DMS79 treated with DMSO at 0.1 percent for 48 hours (cell line): ENCODE data around the gene PRXL2A.
"Not testable (repeated sequence)": the region's sequence is repeated elsewhere in the genome, so short reads cannot be mapped to it uniquely, and the experiment has no call there.

Experiments
- DNase-seq: peaks from one replicate; lab custom pipeline; 2025; lab: John Stamatoyannopoulos, UW

Gene PRXL2A

DNA sequence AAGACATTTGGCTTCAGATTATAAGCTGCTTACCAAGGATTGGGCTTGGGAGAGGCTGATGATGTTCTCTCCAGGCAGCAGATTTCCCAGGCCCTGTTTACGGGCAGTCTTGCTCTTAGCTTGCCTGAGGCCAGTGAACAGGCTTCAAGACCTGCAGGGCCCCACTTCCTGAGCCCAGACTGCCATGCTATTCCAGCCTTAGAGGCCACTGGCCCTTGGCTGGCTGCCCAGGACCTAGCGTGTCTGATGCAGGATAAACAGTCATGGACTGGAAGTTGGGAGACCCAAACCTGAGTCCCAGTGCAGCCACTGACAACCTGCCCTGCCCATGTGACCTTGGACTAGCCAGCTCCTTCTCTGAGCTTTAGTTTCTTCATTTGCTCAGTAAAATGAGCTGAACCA lies 2.9 kb downstream of the PRXL2A start:
- DNase-seq = no peak

DNA sequence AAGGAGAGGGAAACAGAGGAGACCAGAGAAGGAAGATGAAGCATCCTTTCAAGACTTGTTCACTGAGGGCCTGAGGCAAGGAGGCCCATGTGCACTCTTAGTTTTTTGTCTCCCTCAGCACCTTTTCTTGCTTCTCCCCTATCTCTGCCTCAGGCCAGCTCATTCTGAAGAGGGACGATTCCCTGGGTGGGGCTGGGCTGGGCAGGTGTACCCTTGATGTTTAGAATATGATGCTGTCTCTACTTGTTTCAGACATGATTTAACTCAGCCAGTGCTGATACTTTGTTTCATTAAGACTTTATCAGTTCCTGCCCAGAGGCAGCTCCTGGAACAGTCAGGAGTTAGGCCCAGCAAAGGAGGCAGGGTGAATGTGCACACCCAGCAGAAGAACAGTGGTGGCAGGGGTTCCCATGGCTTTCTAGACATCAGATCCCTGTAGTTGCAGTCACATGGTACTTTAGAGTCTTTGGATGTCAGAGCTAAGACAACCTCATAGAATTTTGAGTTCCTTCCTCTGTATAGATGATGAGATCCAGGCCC lies 3.4 kb downstream of the PRXL2A start:
- DNase-seq = no peak

DNA sequence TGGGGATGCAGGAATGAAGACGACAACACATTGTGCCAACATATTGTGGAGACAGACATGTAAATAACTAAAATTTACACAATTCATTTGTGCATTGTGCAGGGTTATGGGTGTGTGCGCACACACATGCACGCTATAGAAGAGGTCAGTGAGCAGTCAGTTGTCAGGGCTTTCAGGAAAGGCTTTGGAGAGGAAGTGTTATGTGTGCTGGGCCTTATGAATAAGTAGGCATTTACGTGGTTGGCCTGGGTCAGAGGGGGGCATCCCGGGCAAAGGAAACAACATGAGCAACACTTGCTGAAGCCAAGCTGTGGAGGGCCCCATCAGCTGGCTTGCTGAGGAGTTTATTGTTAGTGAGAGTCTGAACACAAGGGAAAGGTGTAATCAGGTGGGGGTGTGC lies 4.1 kb downstream of the PRXL2A start:
- DNase-seq = no peak

DNA sequence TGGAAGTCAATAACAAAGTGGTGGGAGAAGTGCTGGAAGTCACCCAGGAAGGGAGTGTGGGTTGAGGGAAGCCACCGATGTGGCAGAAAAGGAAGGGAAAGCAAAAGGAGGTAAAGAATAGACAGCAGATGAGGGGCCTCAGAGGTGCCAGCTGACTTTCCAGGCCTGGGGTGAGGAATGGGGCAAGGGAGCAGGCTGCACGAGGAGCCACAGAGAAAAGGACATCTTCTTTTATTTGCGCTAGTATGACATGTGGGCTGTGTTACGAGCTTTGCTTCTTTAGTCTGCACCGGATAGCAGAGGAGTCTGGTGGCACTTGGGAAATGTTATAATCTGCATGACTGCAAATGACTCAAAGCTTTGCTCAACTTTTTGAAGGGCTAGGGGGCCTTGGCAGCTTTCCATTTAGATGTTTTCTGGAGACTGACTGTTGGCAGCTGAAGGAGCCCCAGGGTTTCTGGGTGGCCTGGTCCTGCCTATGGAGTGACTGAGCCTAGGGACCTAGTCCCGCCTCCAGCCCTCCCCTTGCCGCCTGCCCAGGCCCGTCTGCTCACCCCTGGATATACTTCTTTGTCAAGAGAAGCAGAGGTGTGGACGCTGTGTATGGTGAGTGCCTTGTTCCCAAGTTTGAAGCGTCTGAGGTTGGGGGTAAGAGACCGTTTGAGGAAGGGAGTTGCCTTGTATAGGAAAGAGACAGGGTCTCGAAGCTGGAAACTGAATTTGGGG lies 5.1 kb downstream of the PRXL2A start:
- DNase-seq = peak; percentile 60

DNA sequence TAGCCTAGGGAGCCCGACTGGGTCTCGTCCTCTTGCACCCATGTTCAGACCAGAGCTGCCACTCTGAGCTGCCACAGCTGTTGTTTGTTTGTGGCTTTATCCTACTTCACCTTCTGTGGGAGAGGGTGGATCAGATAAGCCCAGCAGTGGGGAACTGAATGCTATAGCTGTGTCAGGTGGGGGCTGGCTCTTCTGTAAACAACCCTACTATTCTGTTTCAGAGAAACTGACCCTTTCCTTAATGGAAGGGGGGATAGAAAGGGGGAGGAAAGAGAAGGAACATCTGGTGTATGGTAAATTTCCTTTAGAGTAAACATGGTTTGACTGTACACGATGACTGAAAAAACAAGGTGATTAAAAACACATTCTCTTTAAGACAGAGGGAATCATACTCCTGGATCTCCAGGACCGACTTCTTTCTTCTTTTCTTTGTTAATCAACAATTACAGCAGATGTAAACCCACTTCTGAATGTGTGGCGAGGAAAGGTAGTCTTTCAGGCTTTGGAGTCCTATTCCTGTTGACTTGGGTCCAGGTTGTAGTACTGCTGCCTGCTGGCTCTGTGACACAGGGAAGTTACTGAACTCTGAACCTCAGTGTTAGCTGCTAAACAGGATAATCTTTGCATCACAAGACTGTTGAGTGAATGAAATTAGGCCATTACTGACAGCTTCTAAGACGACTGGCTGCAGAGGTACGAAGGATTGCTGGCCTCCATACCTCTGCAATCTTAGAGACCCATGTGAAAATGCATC lies 6.0 kb downstream of the PRXL2A start:
- no peak for DNase-seq

DNA sequence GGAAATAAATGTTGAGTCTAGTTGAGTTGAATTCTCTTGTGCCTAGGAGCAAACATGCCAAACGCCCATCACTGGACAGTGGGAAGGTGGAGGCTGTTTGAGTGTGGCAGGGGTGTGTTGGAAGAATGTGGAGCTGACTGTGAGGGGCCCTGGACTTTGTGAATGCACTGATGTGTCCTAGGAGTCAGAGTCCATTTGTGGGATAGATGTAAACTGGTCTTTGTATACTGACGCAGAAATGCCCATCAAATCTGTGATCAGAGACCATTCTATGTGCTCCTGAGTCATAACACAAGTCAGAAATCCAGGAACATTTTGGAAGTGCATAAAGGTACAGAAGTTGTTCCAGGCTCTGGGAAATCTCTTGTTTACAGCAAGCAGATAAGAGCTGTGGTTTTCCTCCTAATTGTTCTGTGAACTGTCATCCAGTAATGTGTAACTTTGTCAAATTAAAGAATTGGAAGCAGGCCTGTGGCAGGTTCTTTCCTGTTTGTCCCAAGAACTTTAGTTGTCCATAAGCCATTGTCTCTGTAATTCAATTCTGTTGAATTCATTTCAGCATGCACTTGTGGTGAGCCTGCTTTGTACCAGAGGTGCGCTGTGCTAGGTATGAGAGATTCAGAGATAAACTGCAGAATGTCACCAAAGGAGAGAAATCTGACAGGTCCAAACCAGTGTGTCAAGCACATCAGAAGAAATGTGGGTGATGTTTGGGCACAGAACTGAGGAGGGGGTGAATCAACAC lies 7.6 kb downstream of the PRXL2A start:
- DNase-seq = no peak

DNA sequence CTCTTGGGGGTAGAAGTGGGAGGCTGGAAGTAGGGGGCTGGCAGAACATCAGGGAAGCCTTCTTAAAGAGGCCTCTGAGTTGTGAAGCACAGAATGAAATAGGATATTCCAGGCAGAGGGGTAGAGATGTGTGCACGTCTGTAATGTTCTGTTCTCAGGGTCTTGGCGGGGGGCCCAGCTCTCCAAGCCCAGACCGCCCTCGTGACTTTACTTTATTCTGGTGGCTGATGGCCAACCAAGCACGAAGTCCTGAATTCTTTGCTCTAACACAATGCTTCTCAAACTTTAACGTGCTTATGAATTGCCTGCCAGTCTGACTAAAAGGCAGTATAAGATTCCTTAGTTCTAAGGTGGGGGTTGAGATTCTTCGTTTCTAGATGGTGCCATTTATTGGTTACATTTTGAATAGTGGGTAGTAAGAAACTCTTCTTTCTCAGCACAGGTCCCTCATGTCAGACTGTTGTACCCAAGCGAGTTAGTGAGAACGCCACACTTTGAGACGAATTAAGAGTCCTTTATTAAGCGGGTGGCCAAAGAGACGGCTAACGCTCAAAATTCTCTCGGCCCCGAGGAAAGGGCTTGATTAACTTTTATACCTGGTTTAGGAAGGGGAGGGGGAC lies 8.2 kb downstream of the PRXL2A start:
- DNase-seq = peak; percentile 14

DNA sequence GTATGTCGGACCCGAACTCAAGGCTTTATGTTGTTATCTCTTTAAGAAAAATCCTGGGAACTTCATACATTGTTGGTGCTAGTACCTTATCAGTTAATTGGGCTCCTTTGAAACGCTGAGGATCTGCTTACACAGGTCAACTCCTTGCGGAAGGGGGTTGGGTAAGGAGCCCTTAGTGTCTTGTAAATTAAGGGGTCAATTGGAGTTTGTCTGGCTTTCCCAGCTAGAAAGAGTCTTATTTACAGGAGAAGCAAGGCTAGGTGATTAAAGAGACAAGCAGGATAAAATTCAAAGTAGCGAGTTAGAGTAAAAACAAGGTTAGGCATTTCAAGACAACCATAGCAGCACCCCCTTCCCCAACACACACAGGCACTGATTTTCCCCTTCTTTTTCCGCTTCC lies 8.9 kb downstream of the PRXL2A start:
- DNase-seq = not testable (repeated sequence)

DNA sequence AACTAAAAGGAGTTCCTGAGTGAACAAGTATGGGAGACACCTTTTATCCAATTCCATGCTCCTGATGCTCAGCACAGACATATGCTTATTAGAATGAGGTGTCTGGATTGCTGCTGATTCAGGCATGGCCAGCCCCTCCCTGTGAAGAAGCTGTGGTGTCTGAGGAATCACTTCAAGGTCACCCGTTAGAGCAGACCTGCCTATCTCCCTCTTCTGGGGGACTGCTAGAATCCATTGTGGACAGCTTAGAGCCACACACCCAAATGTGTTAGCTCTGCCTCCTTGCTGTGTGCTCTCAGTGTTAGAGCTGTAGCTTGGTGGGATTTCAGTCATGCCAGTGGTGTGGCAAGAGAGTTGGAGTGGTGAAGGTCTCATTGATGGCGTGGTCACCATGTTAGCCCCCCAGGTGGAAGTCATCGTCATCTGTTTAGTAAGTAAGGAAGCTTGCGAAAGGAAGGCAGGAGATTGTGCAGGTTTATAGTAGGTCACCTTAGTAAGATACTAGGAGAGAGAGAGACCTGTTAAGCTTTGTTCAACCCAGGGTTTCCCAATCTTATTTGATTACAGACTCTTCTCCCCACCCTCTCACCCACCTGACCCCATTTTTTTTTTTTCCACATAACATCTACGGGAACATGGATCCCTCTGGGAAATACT lies 12.8 kb downstream of the PRXL2A start:
- no peak for DNase-seq

DNA sequence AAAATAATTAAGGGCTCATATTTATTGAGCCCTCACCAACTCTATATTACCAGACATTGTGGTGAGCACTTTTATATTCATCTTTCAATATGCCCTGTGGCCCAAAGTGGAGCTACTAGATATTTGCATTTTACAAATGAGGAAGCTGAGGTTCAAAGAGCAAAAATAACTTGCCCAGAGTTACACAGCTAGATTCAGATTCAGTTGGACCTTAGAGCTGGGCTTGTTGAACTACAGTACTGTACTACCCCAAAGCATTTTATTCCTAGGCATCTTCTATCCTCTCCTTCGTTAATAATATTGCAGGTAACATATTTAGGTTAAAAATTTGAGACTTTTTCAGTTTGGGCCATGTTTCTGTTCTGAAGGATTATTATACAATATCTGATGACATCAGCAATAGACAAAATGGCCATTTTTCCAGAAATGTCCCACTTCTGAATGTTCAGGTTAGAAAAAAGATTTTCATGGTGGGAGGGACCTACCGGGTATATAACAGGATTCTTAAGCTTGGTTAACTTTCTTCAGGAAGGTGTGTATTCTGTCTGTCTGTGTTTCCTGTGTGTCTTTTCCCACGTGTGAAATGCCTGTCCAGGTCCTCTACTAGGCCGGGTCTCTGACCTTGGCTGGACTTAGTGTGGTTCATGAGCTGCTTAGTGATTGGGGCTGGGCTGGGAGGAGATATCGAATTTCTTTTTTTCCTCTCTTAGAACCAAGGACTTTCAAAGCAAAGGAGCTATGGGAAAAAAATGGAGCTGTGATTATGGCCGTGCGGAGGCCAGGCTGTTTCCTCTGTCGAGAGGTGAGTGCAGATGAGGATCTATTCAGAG lies 13.6 kb downstream of the PRXL2A start:
- no peak for DNase-seq

DNA sequence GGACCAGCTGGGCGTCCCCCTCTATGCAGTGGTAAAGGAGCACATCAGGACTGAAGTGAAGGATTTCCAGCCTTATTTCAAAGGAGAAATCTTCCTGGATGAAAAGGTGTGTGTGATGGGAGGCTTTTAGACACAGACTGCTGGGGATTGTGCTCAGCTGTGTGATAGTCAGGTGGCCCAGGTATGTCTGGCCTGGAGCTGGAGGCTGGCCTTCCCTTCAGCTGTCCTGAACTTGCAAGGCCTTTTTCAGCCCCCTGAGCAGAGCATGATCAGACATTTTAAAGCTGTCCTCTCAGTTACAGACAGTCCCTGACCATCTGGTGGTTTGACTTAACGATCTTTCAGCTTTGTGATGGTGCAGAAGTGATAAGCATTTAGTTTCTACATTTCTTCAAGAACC lies 17.6 kb downstream of the PRXL2A start:
- no peak for DNase-seq

DNA sequence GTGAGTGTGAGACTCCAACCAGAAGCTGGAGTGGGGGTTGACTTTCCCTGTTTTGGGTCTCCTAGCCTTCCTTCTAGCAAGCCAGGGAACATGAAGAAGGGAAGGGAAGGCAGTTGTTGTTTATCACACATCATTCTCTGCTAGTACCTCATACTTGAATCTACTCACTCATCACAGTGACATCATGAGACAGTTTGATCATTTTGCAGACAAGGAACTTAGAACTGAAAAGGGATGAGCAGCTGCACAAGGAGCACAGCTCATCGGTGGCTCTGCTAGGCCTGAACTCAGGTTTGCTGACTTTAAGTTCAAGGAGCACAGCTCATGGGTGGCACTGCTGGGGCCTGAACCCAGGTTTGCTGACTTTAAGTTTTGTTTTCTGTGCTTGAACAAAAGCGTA lies 19.2 kb downstream of the PRXL2A start:
- DNase-seq = no peak

DNA sequence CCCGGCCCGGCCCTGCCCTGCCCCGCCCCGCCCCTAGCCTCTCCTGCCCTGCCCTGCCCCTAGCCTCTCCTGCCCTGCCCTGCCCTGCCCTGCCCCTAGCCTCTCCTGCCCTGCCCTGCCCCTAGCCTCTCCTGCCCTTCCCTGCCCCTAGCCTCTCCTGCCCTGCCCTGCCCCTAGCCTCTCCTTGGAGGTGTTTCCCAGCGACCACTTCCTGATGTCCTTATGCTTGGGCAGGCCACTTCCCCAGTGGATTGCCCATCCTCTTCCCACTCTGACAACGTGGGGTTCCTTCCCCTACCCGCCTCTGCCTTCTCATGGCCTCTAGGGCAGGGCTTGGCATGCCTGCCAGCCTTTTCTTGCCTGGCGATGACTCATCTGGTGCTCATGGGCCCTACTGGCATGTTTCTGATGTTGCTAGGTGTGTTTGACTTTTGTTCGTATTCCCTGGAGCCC lies 21.2 kb downstream of the PRXL2A start:
- no peak for DNase-seq

DNA sequence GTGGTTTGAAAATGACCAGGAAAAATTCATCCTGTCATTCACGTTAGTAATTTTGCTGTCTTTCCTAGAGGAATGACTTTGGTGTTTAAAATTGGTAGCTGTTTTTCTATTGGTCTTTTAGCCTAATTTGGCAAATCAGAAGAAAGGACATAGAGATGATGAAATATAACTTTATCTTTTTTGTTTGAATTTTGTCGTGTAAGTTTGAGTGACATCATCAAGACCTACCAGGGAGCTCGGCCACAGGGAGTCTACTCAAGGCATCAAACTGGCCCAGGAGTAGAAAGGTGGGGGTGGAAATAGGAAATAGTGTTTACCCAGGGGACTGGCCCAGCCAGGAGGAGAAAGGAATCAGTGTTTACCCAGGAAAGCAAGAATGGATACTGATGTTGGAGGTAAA lies 24.8 kb downstream of the PRXL2A start:
- DNase-seq = no peak

DNA sequence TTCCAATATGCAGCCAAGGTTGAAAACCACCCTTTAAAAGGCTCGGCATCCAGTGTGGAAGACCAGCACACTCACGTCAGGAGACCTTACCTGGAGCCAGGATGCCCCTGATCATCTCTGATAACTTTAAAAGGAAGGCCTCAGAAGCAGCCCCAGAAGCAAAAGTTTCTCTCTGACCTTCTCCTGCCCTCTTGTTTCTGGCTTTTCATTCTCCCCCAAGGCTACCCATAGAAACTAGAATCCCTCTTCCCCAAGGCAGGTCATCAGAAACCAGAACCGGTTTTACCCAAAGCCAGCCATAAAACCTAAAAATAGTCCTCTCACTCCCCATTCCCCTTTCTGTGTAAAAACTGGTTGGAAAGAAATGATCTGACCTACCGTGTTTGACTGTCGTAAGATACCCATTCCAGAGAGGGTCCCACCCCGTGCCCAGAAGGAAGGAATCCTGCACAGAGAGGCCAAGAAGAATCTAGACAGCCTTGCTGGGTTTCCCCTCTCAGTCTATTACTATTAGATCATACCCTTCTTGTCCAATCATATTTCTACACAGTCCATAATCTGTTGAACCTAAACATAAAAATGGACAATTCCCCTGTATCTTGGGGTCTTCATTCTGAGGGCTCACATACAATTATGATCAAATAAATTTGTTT lies 28.2 kb downstream of the PRXL2A start:
- DNase-seq = no peak

DNA sequence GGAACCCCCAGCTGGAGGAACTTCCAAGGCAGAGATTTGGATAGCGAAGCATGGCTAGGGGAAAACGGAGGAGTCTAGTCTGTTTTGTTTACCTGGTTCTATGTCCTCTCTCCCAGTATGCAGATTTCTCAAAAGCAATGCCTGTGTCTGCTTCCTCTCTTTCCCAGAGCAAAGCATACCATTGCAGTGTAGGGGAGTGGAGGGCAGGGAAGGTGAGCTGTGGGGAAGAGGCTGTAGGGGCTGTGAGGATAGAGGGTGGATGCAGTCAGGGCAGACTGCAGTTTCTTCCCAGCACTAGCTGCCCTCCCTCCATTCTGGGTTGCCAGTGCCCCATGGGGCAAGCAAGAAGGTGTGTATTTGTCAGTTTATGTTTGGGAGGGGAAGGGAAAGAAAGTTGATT lies 28.9 kb downstream of the PRXL2A start:
- DNase-seq = no peak

DNA sequence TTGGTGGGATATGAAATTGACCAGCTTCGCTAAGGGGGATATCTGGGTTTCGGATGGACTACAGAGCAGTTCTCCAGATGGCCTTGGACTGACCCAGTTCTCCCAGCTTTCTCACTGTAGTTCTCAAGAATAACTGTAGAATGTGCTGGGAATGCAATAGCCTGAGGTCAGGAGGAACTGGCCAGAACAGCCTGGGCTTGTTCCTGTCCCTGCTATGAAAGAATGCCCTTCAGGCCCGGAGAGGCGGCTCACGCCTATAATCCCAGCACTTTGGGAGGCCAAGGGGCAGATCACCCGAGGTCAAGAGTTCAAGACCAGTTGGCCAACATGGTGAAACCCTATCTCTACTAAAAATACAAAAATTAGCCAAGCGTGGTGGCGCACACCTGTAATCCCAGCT lies 33.5 kb downstream of the PRXL2A start:
- no peak for DNase-seq

DNA sequence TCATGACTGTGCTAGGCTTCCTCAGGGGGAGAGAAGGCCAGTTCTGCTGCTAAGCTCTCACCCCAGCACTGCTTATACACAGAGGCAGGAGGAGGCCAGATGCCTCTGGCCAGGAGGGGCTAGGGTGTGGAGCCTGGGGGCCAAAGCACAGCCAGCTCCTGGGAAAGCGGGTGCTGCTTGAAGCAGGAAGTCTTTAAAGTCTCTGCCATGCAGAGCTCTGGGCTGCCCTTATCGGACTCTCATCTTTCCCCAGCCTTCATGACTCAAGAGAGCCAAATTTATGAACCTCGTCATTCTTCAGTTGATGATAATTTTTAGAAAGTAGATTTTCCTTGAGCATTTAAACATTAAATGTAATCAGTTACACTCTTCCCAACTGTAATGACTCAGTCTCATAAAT lies 34.5 kb downstream of the PRXL2A start:
- no peak for DNase-seq

DNA sequence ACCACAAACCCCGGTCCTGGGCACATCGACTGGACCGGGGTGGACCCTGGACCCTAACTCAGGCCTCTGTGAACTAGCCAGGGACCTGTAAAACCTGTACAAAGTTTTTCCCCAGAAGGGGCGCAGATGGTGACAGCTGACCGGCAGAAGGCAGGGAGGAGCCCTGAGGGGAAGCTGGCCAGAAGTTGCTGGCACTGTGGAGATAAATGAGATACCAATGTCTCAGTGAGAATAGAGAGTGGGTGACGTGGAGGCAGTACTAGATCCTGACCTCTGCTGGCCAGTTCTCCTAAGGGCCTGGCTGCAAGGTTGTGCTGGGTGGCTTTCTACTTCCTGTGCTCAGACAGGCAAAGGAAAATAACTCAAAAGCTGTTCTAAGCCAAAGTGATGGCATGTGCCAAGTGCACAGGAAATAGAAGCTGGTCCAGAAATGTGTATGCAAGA lies 35.2 kb downstream of the PRXL2A start:
- no peak for DNase-seq

DNA sequence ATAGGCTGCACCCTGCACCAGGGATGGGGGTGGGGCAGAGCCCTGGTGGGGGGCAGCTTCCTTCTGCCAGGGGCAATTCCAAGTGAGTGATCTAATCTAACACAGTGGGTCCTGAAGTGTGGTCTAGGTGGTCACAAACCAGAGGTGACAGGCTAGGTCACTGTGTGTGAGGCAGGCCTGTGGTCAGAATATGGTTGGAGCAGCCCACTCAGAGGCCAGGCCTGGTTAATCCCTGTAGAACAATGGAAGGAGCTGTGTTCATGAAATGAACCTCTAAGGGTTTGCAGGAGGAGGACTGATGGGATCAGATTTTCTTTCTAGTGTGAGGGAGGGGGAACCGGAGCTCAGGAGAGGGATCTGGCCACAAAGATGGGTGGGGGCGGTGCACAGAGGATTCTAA lies 35.8 kb downstream of the PRXL2A start:
- no peak for DNase-seq
